Midbrain (tissue), 1 donor: ENCODE results near the gene RIOK1.

ENCODE experiments used
- DNase-seq: peaks from one replicate; lab custom pipeline; 2025; lab: John Stamatoyannopoulos, UW

RIOK1 gene

DNA sequence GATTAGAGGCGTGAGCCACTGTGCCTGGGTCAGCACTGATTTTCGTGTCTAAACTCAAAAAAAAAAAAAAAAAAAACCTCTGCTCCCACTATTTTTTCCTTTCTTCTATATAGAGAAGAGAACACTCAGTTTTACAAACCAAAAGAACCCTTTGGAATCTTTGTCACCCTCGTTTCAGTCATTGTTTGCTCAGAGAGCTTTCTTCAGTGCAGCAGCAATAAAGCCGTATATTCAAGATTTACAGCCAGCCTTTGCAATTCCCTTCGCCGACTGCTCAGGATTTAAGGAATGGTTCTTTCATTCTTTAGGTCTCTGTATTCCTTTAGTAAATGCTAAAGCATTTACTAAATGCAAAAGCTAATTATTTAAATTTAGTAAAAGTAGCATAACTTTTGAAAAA lies 20.1 kb downstream of the RIOK1 start:
- no peak for DNase-seq

- DNase-seq = no peak
Observed at GRCh38 chr6:7410851-7411250, 21.2 kb downstream of the RIOK1 start.

- no peak for DNase-seq
Observed at GRCh38 chr6:7411328-7411727, 21.7 kb downstream of the RIOK1 start.

DNA sequence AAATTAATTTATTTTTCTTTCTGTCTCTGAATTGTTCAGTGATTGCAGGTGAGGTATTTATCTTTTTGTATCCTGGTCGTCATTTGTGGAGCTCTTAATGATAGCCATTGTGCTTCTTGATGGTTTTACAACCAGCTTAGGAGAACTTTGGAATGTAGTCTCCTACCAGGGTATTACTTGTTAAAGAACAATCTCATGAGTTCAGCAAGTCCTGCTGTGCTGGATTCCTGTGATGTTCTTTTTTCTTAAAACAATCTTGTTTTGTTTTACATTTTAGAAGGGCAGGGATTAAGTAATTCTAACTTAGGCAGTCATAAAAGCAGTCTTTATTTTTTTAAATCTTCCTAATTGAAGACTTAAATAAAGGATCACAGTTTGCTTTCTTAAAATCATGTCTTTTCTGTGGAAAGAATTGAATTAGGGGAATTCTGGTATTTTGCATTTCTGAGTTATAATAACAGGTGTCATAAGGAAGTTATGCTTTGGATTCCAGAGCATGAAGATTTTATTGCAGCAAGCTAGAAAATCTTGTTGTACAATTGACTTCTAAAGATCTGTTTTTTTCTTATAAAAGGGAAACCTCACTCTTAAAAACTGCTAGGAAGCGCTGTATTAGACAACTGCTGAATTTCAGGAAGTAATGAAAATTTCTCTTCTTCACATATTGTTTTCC lies 23.7 kb downstream of the RIOK1 start:
- DNase-seq = no peak

- no peak for DNase-seq
Observed at GRCh38 chr6:7414811-7415210, 25.2 kb downstream of the RIOK1 start.

DNA sequence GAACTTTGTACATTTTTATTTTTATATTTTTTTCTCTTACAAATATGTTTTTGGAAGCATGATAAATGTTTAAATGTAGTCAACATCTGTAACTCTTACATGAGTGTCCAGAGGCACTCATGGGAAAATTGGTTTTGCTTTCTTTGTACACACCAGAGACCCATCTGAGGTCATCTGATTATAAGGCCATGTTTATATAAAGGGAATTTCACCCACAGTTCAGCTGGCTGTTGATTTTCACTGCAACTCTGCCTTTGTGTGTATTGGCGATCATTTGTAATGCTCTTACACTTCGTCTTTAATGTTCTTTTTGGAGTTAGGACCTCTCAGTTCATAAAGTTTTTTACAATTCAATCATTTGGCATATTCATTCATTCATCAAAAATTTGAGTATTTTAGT lies 28.1 kb downstream of the RIOK1 start:
- no peak for DNase-seq

- no peak for DNase-seq
Observed at GRCh38 chr6:7418238-7418905, 28.8 kb downstream of the RIOK1 start.

GRCh38 chr6:7419065-7419464 lies 29.5 kb downstream of the RIOK1 start:
- DNase-seq = no peak

- DNase-seq = no peak
Observed at GRCh38 chr6:7421066-7421465, 31.5 kb downstream of the RIOK1 start.

- DNase-seq = no peak
Observed at GRCh38 chr6:7424058-7424457, 34.5 kb downstream of the RIOK1 start.

DNA sequence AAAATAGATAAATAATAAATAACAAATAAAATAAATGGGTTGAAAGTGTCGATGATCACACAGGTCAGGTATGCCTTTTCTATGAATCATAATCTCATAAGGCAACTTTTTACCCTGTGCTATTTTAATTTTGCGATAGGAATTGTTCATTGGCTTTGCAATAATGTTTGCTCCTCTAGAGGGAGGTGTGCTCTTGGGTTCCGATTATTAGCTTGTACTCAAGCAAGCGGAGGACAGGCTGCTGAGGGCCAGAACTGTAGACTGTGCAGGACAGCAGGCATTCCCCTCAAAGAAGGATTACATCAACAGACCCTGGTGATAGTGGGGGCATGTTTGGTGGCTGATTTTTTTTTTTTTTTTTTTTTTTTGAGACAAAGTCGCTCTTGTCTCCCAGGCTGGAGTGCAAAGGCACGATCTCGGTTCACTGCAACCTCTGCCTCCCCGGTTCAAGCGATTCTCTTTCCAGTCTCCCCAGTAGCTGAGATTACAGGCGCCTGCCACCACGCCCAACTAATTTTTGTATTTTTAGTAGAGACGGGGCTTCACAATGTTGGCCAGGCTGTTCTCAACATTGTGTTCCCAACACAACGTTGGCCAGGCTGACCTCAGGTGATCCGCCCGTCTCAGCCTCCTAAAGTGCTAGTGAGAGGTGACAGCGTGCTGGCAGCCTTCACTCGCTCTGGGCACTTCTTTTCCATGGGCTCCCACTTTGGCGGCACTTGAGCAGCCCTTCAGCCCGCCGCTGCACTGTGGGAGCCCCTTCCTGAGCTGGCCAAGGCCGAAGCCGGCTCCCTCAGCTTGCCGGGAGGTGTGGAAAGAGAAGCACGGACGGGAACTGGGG lies 35.6 kb downstream of the RIOK1 start:
- DNase-seq = no peak

DNA sequence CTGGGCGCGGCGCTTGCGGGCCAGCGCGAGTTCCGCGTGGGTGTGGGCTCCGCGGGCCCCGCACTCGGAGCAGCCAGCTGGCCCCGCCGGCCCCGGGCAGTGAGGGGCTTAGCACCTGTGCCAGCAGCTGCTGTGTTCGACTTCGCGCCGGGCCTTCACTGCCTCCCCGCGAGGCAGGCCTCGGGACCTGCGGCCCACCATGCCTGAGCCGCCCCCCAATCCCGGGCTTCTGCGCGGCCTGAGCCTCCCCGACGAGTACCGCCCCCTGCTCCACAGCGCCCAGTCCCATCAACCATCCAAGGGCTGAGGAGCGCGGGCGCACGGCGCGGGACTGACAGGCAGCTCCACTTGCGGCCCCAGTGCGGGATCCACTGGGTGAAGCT lies 36.2 kb downstream of the RIOK1 start:
- DNase-seq = no peak

- DNase-seq = no peak
Observed at GRCh38 chr6:7426447-7427169, 37.0 kb downstream of the RIOK1 start.

DNA sequence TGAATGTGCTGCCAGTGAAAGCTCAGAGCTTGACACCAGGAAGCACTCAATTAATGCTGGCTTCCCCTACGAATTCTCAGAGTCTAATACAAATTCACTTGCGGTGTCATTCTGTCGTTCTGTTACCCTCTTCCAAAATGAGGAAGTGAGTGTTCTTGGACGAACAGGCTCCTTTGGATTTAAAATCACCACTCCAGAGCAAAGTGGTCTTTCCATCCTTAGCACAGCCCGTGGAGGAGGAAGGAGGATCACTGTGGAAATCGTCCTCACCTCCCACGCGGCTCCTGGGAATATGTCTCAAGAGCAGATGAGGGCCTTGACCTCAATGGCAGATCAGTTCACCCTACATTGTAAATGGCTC lies 41.7 kb downstream of the RIOK1 start:
- no peak for DNase-seq

DNA sequence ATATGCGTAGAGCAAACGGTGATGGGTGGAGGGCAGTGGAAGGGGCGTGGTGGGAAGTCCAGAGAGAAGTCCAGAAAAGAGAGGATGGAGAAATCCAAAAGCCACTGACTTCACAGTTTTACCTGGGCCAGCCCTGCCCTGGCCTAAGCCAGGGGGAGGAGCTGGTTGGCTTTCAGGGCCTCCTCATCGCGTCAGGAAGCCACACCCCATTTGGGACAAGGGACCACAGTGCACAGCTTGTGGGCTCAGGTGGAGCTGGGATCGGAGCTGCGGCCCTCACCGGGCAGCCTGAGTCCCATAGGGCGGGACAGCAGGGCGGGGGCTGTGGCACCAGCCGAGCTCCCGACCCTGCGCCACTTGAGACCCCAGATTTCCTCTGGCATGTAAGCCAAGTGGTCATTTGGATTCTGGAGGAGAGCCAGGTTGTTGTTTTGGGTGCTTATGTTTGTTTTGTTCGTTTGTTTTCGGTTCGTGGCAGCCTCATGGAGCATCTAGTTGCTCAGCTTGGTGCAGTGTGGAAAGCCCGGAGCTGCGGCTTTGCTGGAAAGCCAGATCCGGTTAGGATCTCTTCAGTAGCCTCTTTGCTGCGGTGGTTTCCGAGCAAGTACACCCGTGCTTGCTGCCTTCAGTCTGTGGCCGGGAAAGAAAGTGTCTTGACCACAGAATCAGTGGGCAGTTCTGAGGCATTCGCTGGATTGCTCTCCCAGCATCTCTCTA lies 42.2 kb downstream of the RIOK1 start:
- DNase-seq = no peak

DNA sequence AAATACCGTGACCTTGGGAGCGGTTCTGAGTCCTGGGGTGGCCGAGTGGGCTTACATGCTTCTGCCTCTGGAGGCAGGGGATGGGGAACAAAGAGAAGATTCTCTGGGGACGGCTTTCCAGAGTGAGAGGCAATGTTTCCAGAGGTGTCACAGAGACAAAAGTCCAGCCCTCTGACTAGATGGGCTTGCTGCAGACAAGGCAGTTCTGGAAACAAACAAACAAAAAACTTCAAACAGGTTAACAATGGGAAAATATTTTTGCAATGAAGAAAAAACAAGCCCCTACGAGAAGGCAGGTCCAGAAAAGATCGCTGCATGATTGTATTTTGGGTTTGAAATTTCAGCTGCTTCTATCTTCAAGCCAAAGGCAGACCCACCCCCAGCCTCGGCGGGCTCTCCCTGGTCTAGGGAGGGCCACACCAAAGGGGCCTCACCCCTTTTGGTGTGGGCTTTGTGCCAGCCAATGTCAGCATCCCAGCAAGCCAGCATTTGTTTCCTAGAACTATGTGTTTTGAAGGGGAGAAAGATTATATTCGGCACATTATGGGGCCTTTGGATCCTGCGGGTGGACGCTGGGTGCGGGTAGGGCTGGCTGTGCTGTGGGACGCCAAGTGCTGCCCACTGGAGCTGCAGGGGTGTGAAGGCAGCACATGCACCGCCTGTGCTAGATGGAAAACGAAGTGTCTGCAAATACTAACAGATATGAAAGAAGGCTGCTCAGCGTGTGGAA lies 42.9 kb downstream of the RIOK1 start:
- DNase-seq = no peak

DNA sequence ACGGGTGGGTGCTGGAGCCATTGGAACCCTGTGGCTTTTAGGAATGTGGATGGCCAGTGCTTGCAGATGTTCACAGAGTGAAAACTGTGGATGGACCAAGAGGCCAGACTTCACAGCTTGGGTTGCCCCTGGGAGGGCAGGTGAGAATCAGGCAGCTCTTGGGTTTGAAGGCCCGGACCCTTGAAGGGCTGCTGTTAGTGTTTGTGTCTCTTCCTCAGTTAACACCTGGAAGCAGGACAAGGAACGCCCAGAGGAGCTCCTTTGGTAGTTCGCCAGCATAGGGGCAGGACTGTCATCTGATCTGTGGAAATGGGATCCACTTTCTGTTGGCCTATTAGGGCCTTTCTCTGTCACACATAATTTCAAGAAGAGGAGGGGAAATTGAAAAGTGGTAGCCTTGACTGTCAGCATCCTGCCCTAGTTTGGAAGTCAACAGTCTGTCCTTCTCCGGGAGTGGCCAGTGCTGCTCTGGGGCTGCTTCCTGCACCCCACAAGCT lies 43.6 kb downstream of the RIOK1 start:
- DNase-seq = no peak

DNA sequence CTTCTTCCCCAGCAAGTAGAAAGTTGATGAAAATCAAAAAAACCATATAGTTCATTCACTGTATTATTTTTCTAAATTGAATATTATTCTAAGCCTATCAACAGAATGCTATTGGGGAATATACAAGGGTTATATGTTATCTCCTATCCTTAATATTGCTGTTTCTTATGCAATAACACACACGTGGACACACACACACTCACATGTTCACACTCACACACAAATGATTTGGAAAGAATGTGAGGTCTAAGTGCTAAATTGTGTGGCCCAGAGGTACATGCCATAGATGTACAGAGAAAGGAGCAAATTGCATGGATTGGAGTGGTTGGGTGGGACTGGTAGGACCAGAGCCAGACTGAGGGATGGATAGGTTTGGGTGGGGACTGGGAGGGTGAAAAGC lies 45.1 kb downstream of the RIOK1 start:
- no peak for DNase-seq

- DNase-seq = no peak
Observed at GRCh38 chr6:7438011-7438410, 48.4 kb downstream of the RIOK1 start.

GRCh38 chr6:7439228-7439627 lies 49.6 kb downstream of the RIOK1 start:
- DNase-seq = no peak

GRCh38 chr6:7440476-7440875 lies 50.9 kb downstream of the RIOK1 start:
- DNase-seq = no peak
